Right kidney (tissue), 1 donor: ENCODE data around the gene BCL11A.

Source experiments
- DNase-seq: peaks from one replicate; pipeline ENCODE4 v3.0.0-alpha.2; 2016

BCL11A gene

GRCh38 chr2:60466161-60466702 is 87.2 kb downstream of the BCL11A start:
- DNase-seq: no peak

GRCh38 chr2:60465736-60466135 is 87.7 kb downstream of the BCL11A start:
- no peak for DNase-seq

- DNase-seq: no peak
These were observed 90.2 kb downstream of the BCL11A start for GRCh38 chr2:60463249-60463648.

DNA sequence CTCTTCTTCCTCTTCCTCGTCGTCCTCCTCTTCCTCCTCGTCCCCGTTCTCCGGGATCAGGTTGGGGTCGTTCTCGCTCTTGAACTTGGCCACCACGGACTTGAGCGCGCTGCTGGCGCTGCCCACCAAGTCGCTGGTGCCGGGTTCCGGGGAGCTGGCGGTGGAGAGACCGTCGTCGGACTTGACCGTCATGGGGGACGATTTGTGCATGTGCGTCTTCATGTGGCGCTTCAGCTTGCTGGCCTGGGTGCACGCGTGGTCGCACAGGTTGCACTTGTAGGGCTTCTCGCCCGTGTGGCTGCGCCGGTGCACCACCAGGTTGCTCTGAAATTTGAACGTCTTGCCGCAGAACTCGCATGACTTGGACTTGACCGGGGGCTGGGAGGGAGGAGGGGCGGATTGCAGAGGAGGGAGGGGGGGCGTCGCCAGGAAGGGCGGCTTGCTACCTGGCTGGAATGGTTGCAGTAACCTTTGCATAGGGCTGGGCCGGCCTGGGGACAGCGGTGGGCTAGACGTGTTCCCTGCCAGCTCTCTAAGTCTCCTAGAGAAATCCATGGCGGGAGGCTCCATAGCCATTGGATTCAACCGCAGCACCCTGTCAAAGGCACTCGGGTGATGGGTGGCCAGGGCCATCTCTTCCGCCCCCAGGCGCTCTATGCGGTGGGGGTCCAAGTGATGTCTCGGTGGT is 91.9 kb downstream of the BCL11A start:
- no peak for DNase-seq

DNA sequence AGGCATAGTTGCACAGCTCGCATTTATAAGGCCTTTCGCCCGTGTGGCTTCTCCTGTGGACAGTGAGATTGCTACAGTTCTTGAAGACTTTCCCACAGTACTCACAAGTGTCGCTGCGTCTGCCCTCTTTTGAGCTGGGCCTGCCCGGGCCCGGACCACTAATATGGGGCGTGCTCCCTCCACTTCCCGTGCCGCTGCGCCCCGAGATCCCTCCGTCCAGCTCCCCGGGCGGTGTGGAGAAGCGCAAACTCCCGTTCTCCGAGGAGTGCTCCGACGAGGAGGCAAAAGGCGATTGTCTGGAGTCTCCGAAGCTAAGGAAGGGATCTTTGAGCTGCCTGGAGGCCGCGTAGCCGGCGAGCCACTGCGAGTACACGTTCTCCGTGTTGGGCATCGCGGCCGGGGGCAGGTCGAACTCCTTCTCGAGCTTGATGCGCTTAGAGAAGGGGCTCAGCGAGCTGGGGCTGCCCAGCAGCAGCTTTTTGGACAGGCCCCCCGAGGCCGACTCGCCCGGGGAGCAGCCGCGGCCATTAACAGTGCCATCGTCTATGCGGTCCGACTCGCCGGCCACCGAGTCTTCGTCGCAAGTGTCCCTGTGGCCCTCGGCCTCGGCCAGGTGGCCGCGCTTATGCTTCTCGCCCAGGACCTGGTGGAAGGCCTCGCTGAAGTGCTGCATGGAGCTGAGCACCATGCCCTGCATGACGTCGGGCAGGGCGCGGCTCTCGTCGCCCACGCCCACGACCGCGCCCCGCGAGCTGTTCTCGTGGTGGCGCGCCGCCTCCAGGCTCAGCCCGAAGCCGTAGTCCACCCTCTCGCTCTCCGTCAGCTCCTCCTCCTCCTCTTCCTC is 92.7 kb downstream of the BCL11A start:
- DNase-seq: no peak

DNA sequence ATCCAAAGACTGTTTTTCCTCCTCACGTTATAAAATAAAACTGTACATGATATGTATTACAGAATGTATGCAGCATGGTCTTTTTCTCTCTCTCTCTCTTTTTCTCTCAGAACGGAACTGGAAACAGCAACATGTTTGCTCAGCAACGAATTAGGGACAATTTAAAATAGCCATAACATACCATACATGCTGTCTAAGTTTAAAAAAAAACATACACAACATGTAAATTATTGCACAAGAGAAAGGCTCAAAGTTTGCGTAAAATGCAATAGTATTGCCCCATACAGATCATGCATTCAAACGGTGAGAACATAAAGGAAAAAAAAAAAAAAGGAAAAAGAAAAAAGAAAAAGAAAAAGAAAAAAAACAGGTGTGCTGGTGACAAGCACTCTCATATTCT is 93.6 kb downstream of the BCL11A start:
- no peak for DNase-seq

GRCh38 chr2:60456115-60456770 is 97.2 kb downstream of the BCL11A start:
- no peak for DNase-seq

DNA sequence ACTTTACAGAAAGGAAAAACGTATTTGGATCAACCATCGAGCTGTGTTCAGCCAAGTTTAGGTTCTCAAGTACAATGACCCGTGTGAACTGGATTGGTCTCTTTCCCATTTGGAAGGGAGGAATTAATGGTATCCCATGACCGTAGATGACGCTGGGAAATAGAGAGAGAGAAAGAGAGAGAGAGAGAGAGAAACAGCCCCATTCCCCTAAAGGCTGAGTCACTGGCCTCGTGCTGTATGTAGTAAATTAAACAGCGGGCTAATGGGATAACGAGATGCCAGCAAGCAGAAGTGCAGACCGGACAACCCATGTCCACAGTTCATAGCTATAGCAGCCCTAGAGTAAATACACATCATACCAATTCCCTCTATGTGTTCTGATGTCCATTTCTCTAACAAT is 99.6 kb downstream of the BCL11A start:
- no peak for DNase-seq

DNA sequence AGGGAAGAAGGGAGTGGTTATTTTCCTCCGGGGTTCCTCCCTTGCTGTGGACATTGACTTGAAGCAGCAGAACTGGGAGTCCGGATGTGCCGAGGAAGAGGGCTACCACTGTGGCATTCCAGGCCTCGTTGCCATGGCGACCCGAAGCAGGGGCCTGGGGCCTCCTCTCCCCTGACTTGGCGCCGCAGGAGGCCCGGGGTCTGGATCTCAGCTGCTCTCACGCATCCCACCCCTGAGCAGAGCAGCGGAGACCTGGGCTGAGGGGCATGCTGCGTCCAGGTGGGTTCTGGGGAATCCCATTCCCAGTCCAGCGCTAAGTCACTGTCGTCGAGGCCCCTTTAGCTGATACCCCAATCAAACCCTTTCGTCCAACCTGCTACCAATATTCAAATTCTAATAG is 100.2 kb downstream of the BCL11A start:
- DNase-seq: no peak

- no peak for DNase-seq
These were observed 103.0 kb downstream of the BCL11A start for GRCh38 chr2:60450488-60450887.

- no peak for DNase-seq
These were observed 105.5 kb downstream of the BCL11A start for GRCh38 chr2:60447943-60448342.

GRCh38 chr2:60446413-60447267 is 106.8 kb downstream of the BCL11A start:
- DNase-seq: no peak

- DNase-seq: no peak
These were observed 107.7 kb downstream of the BCL11A start for GRCh38 chr2:60445684-60446179.

DNA sequence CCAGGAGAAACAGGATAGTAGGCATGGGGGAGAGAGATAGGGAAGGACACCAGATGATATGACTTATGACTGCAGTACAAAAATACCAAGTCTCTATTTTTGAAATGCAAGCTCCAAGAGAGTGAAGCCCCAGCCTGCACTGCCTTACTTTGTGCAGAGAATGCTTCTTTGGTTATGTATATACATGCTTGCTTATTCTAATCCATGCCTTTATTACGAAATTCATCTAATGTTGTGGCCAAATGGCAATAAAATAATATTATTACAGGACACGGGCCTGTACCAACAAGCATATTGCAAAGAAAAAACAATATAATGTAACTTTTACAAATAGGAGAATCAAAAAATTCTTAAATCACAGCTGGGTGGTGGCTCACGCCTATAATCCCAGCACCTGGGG is 110.8 kb downstream of the BCL11A start:
- no peak for DNase-seq

DNA sequence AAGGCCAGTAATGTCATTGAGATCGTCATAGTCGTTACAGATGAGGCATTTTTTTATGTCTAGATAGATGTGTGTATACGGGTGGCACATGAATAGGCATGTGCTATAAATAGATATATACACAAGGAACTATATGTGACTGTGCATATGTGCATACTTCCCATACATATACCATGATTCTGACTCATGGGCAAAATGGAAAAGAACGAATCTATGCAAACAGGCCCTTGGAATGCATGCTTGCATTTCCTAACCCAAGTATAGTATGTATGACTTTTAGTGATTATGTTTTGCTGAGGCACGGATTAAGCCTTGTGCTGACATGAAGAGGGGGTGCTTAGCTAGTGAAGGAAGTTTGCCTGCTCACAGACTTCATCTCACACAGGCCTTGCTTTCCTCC is 111.7 kb downstream of the BCL11A start:
- no peak for DNase-seq

DNA sequence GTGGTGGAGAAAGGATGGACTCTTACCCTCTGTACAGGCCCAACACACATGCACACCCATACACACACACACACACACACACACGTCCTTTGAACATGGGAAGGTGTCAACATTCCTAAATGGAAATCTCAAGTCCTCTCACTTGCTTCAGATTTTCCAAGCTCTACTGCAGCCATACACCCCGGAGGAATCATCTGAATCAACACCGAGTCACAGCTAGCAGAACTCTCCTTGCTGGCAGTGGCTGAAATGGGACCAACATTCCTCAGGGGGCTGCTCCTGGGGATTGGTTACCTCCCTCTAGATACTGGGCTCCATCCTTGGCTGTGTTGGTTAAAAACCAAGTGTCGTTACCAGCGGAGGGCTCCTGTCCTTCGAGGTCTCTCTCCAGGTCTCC is 112.7 kb downstream of the BCL11A start:
- no peak for DNase-seq

DNA sequence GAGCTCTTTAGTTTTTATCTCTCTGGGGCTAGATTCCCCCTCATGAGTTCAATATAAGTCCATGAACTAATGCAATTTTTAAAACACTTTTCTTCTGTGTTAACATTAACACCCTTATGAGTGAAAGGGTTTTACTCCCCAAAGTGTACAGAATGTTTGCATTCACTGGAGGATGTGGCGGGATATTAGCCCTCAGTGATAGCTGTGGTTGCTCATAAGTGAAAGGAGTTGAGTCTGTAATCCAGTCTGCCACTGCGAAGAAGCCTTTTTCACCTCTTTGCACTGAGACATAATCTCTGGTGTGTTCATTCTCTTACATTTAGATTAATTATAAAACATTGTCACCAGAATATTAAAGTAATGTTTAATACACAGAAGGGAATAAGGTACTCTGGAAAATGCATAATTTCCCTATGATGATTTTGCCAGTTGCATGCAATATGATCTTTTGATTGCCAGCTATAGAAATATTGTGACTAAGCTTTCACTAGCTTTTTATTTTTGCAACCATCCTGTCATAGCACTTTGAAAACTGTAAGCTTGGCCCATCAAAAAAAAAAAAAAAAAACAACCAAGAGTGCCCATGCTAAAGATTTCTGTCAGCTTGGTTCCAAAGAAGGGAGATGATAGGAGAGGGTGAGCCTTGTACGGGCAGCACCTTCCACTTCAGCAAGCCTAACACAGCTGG is 113.2 kb downstream of the BCL11A start:
- DNase-seq: no peak

GRCh38 chr2:60439219-60439974 is 114.1 kb downstream of the BCL11A start:
- no peak for DNase-seq

- no peak for DNase-seq
These were observed 114.8 kb downstream of the BCL11A start for GRCh38 chr2:60438653-60439052.

DNA sequence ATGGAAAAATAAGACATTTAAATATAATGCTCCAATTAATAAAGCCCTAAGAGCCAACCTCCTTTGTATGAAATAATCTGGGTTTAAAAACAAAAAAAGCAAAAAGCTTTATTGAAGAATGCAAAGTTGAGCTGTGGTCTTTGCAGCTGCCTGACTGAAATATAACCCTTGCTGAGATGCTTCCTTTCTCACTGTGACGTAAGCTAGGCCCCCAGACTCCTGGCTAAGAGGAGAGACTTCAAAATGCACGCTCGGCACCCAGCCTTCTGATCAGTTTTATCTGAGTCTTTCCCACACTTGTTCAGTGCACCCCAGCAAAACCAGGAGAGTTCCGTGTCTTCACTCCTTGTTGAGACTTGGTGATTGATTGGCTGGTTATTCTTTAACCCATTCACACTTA is 115.3 kb downstream of the BCL11A start:
- DNase-seq: no peak
